Breast epithelium (tissue), 4 donors: ENCODE results near the gene RAC3. TPM values are rescaled to one million over a fixed set of nuclear protein-coding genes. Genes with fewer than 3 reads are reported as not detected.

ENCODE experiments used
- DNase-seq, 2 donors: peaks; one replicate each; pipeline ENCODE4 v3.0.0-alpha.2; 2019; ENCODE audit warnings: low spot score in 2 of 2
- H3K27ac ChIP-seq, 2 donors: fragments of 200-600 bp; sonication (generic) in 1 of 2; one replicate each; pipeline ENCODE4 v1.5.1; 2016 to 2019; ENCODE audit warnings: mild to moderate bottlenecking in 1 of 2
- H3K27me3 ChIP-seq, 2 donors: fragments of 200-600 bp; sonication (generic) in 1 of 2; one replicate each; pipeline versions ENCODE4 v1.5.1 to v1.6.0; 2017 to 2019; ENCODE audit warnings: control low read depth in 1 of 2, mild to moderate bottlenecking in 1 of 2
- H3K36me3 ChIP-seq: fragments of 200-600 bp; one replicate; pipeline ENCODE4 v1.5.1; 2019
- H3K4me1 ChIP-seq, 2 donors: fragments of 200-600 bp; sonication (generic); one replicate each; pipeline ENCODE4 v1.5.1; 2016 to 2019; ENCODE audit warnings: control low read depth in 1 of 2
- H3K4me3 ChIP-seq, 3 donors: fragments of 200-600 bp; sonication (generic); 1 replicate in 2 of 3; 2 replicates in 1 of 3; pipeline ENCODE4 v1.5.1; 2016 to 2019; ENCODE audit warnings: mild to moderate bottlenecking in 3 of 3, moderate library complexity in 2 of 3
- H3K9me3 ChIP-seq, 2 donors: fragments of 200-600 bp; sonication (generic) in 1 of 2; one replicate each; pipeline ENCODE4 v1.5.1; 2016 to 2019; ENCODE audit warnings: control low read depth in 1 of 2
- CTCF ChIP-seq, 3 donors: fragments of 450-650 bp; IDR thresholded peaks; one replicate each; pipeline ENCODE4 v1.5.1; 2016 to 2017; ENCODE audit warnings: antibody characterized with exemption in 3 of 3, mild to moderate bottlenecking in 3 of 3, moderate library complexity in 3 of 3
- POLR2A ChIP-seq: fragments of 450-650 bp; IDR thresholded peaks from one replicate; pipeline ENCODE4 v1.6.1; 2016; ENCODE audit warnings: antibody characterized with exemption, mild to moderate bottlenecking, moderate library complexity
- POLR2AphosphoS5 ChIP-seq, 3 donors: sonication (generic); formaldehyde crosslinking; IDR thresholded peaks; one replicate each; pipeline ENCODE4 v1.6.1; 2017; ENCODE audit warnings: antibody characterized with exemption in 3 of 3
- intact Hi-C: fragments of 100-400 bp; cut with DNase I; formaldehyde crosslinking; loops from one replicate; pipeline ENCODE4 v1.15.1; 2023; ENCODE audit warnings: low total_unique reads
- total RNA-seq, 3 donors: library from RNA; depleted of rRNA; stranded (reverse); fragments of >200 nt; gene quantifications; one replicate each; pipeline ENCODE4 v1.1.0, GENCODE V29; 2016

The RAC3 gene
- total RNA-seq, 3 donors from 2014 or later = 7.6 to 23.0 (median 16.1) TPM

- Histone ChIP-seq H3K27me3 (no peaks in the 10 kb centered on the region), H3K27ac (no peak overlapping the region), H3K4me3 (no peak overlapping the region), H3K4me1 (peaks cover 6 to 21% of the 10 kb centered on the region in 2 donors), H3K36me3 (no peaks in the 10 kb centered on the region), H3K9me3 (no peaks in the 10 kb centered on the region)
- intact Hi-C loops = no loop called here
- no peak for DNase-seq
- TF ChIP-seq POLR2AphosphoS5 (IDR thresholded peaks at IDR 0.05) = no peak
- no peak for TF ChIP-seq POLR2A
- TF ChIP-seq CTCF (IDR thresholded peaks at IDR 0.05) = no peak
Observed at GRCh38 chr17:82048571-82048971, 17.1 kb downstream of the RAC3 start.

GRCh38 chr17:82049106-82049505 is 17.6 kb downstream of the RAC3 start:
- Histone ChIP-seq H3K36me3 (no peaks in the 10 kb centered on the region), H3K4me3 (no peak overlapping the region), H3K27ac (no peak overlapping the region), H3K9me3 (no peaks in the 10 kb centered on the region), H3K27me3 (no peaks in the 10 kb centered on the region), H3K4me1 (peaks cover 6 to 23% of the 10 kb centered on the region in 2 donors)
- no peak for DNase-seq
- no peak for TF ChIP-seq POLR2AphosphoS5 (IDR thresholded peaks at IDR 0.05)
- TF ChIP-seq CTCF (IDR thresholded peaks at IDR 0.05) = no peak
- no peak for TF ChIP-seq POLR2A
- intact Hi-C loops = no loop called here

GRCh38 chr17:82049521-82049971 is 18.1 kb downstream of the RAC3 start:
- no peak for DNase-seq
- intact Hi-C loops = no loop called here
- H3K4me1 ChIP-seq = peaks cover 6 to 23% of the 10 kb centered on the region in 2 donors
- no peaks in the 10 kb centered on the region for H3K36me3 ChIP-seq
- no peak overlapping the region for H3K4me3 ChIP-seq
- no peaks in the 10 kb centered on the region for H3K27me3 ChIP-seq
- no peak overlapping the region for H3K27ac ChIP-seq
- TF ChIP-seq POLR2A = no peak
- TF ChIP-seq CTCF (IDR thresholded peaks at IDR 0.05) = no peak
- H3K9me3 ChIP-seq = no peaks in the 10 kb centered on the region

GRCh38 chr17:82050152-82050760 is 18.8 kb downstream of the RAC3 start:
- Histone ChIP-seq H3K36me3 (no peaks in the 10 kb centered on the region), H3K27me3 (no peaks in the 10 kb centered on the region), H3K27ac (peak overlapping the region; percentile 55 to 84), H3K4me3 (peak overlapping the region; percentile 79 to 98 (median 79)), H3K4me1 (peaks cover 6 to 23% of the 10 kb centered on the region in 2 donors), H3K9me3 (no peaks in the 10 kb centered on the region)
- TF ChIP-seq POLR2AphosphoS5 (IDR thresholded peaks at IDR 0.05) (no peak), POLR2A (no peak), CTCF (IDR thresholded peaks at IDR 0.05) (no peak)
- intact Hi-C loops = no loop called here
- DNase-seq = no peak

GRCh38 chr17:82050761-82051641 is 19.5 kb downstream of the RAC3 start:
- no peak for TF ChIP-seq POLR2A
- TF ChIP-seq CTCF (IDR thresholded peaks at IDR 0.05) = no peak
- no peak for TF ChIP-seq POLR2AphosphoS5 (IDR thresholded peaks at IDR 0.05)
- Histone ChIP-seq H3K4me3 (peak overlapping the region; percentile 79 to 98 (median 79)), H3K9me3 (no peaks in the 10 kb centered on the region), H3K27me3 (no peaks in the 10 kb centered on the region), H3K4me1 (peaks cover 6 to 23% of the 10 kb centered on the region in 2 donors), H3K27ac (peak overlapping the region; percentile 55 to 84), H3K36me3 (no peaks in the 10 kb centered on the region)
- intact Hi-C loops = no loop called here
- no peak for DNase-seq
